Measurements from ENCODE around the gene ZNF438. TPM values are rescaled to one million over a fixed set of nuclear protein-coding genes. Genes with fewer than 3 reads are reported as not detected.

ZNF438 gene
- total and polyA plus RNA-seq, 10 of the 15 experiments (the other 5 are each of a cell fraction or from before 2014, with no cell fraction given): 0.93 to 5.2 (median 1.9) TPM

GRCh38 chr10:30816820-30817171, 214.9 kb downstream of the ZNF438 start (continued):
- TF ChIP-seq, protein P1, sequence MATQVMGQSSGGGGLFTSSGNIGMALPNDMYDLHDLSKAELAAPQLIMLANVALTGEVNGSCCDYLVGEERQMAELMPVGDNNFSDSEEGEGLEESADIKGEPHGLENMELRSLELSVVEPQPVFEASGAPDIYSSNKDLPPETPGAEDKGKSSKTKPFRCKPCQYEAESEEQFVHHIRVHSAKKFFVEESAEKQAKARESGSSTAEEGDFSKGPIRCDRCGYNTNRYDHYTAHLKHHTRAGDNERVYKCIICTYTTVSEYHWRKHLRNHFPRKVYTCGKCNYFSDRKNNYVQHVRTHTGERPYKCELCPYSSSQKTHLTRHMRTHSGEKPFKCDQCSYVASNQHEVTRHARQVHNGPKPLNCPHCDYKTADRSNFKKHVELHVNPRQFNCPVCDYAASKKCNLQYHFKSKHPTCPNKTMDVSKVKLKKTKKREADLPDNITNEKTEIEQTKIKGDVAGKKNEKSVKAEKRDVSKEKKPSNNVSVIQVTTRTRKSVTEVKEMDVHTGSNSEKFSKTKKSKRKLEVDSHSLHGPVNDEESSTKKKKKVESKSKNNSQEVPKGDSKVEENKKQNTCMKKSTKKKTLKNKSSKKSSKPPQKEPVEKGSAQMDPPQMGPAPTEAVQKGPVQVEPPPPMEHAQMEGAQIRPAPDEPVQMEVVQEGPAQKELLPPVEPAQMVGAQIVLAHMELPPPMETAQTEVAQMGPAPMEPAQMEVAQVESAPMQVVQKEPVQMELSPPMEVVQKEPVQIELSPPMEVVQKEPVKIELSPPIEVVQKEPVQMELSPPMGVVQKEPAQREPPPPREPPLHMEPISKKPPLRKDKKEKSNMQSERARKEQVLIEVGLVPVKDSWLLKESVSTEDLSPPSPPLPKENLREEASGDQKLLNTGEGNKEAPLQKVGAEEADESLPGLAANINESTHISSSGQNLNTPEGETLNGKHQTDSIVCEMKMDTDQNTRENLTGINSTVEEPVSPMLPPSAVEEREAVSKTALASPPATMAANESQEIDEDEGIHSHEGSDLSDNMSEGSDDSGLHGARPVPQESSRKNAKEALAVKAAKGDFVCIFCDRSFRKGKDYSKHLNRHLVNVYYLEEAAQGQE (IDR thresholded peaks at IDR 0.05; ENCODE audit: low read depth, low read length): no peak
- no peak for TF ChIP-seq CBX3 (IDR thresholded peaks at IDR 0.05; ENCODE audit: borderline replicate concordance, low read depth)
- no peak for TF ChIP-seq EGR1 (IDR thresholded peaks at IDR 0.05; ENCODE audit: borderline replicate concordance in 1 of 2, low read depth in 2 of 2, low read length in 2 of 2)
- no peak for TF ChIP-seq RB1 (IDR thresholded peaks at IDR 0.05; ENCODE audit: borderline replicate concordance)
- TF ChIP-seq CHD2 (IDR thresholded peaks at IDR 0.05; ENCODE audit: borderline replicate concordance, low read depth, low read length): no peak
- TF ChIP-seq, protein P2, sequence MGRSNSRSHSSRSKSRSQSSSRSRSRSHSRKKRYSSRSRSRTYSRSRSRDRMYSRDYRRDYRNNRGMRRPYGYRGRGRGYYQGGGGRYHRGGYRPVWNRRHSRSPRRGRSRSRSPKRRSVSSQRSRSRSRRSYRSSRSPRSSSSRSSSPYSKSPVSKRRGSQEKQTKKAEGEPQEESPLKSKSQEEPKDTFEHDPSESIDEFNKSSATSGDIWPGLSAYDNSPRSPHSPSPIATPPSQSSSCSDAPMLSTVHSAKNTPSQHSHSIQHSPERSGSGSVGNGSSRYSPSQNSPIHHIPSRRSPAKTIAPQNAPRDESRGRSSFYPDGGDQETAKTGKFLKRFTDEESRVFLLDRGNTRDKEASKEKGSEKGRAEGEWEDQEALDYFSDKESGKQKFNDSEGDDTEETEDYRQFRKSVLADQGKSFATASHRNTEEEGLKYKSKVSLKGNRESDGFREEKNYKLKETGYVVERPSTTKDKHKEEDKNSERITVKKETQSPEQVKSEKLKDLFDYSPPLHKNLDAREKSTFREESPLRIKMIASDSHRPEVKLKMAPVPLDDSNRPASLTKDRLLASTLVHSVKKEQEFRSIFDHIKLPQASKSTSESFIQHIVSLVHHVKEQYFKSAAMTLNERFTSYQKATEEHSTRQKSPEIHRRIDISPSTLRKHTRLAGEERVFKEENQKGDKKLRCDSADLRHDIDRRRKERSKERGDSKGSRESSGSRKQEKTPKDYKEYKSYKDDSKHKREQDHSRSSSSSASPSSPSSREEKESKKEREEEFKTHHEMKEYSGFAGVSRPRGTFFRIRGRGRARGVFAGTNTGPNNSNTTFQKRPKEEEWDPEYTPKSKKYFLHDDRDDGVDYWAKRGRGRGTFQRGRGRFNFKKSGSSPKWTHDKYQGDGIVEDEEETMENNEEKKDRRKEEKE (IDR thresholded peaks at IDR 0.05): no peak
- no peak for TF ChIP-seq SMARCA5 (IDR thresholded peaks at IDR 0.05)
- no peak for TF ChIP-seq DPF2 (IDR thresholded peaks at IDR 0.05)
- no peak for TF ChIP-seq HCFC1 (IDR thresholded peaks at IDR 0.05; ENCODE audit: low read length)
- TF ChIP-seq TAF1 (IDR thresholded peaks at IDR 0.05; ENCODE audit: borderline replicate concordance, low read depth, low read length): no peak
- peak; percentile 11; the same call in 1 of the 2 replicates for TF ChIP-seq JUNB (IDR thresholded peaks at IDR 0.05)
- TF ChIP-seq NBN (IDR thresholded peaks at IDR 0.05): no peak
- TF ChIP-seq MTA2 (IDR thresholded peaks at IDR 0.05; ENCODE audit: low read depth): no peak
